SU-DHL-6 (cell line): Measurements from ENCODE around the gene SLC44A5.

Source experiments
- CTCF ChIP-seq: fragments of 200-600 bp; sonication (generic); IDR thresholded peaks from one replicate; pipeline ENCODE4 v1.5.1; 2017; ENCODE audit warnings: antibody characterized with exemption, mild to moderate bottlenecking, low read length, moderate library complexity; ENCODE audit not compliant: insufficient read depth, poor library complexity, severe bottlenecking
- EZH2phosphoT487 ChIP-seq: fragments of 200-600 bp; sonication (generic), shearing (Covaris generic); conservative IDR thresholded peaks from 2 replicates; pipeline ENCODE4 v1.6.1; 2018; ENCODE audit warnings: mild to moderate bottlenecking, antibody characterized with exemption, low read length, moderate library complexity, mixed read lengths

GRCh38 chr1:75587692-75588091 lies 23.2 kb downstream of the SLC44A5 start:
- no peak for TF ChIP-seq CTCF
- TF ChIP-seq EZH2phosphoT487: no peak
